ENCODE results near the gene OGA.

Gene OGA

DNA sequence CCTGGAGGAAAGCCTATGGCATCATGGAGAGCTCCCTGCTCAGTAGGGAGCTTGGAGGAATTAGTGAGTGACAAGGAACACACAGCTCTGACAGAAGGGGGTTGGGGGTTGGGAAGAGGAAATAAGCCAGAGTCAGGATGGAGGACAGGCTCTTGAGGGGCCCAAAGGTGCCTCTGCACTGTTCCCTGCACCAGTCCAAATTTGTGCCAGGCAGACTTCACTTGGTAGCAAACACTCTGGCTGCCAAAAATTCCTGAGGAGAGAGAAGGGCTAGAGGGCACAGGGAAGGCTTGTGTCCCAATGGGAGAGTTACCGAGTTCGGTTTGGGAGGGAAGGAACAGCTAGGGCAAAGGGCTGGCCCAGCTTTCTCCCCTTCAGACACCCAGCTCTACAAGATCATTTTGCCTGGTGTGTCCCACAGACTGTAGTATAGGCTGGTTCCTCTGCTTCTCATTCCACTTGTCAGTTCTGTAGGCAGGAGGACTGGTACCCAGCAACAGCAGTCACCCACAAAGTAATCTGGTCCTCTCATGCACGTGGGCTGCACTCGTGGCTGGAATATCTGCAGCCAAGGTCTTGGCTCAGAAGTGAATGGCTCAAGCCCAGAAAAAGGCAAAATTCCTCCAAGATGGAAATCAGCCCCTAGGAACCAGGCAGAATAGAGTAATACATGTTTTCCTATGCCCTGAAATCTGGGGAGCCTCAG is 33.3 kb upstream of the OGA start:
- TF ChIP-seq, protein P1, sequence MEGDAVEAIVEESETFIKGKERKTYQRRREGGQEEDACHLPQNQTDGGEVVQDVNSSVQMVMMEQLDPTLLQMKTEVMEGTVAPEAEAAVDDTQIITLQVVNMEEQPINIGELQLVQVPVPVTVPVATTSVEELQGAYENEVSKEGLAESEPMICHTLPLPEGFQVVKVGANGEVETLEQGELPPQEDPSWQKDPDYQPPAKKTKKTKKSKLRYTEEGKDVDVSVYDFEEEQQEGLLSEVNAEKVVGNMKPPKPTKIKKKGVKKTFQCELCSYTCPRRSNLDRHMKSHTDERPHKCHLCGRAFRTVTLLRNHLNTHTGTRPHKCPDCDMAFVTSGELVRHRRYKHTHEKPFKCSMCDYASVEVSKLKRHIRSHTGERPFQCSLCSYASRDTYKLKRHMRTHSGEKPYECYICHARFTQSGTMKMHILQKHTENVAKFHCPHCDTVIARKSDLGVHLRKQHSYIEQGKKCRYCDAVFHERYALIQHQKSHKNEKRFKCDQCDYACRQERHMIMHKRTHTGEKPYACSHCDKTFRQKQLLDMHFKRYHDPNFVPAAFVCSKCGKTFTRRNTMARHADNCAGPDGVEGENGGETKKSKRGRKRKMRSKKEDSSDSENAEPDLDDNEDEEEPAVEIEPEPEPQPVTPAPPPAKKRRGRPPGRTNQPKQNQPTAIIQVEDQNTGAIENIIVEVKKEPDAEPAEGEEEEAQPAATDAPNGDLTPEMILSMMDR (IDR thresholded peaks at IDR 0.05; ENCODE audit: borderline replicate concordance, extremely low read depth, low read length, poor library complexity, severe bottlenecking), result no peak
- no peak for TF ChIP-seq EZH2 (IDR thresholded peaks at IDR 0.05; ENCODE audit: borderline replicate concordance, low read depth, low read length, severe bottlenecking)
- no peak for DNase-seq
- ATAC-seq (ENCODE audit: insufficient read depth, low read depth), result no peak
- no peak overlapping the region for H3K4me3 ChIP-seq (ENCODE audit: low read depth in 1 of 2, low read length in 2 of 2)
- no peaks in the 10 kb centered on the region; the same call in 1 of the 2 replicates for H3K79me2 ChIP-seq (ENCODE audit: insufficient read depth, low read length)
- no peaks in the 10 kb centered on the region for H3K9me3 ChIP-seq (ENCODE audit: insufficient read depth, low read length, severe bottlenecking)
- H3K9ac ChIP-seq (ENCODE audit: low read depth, low read length), result no peak overlapping the region
- H3K4me2 ChIP-seq (ENCODE audit: insufficient read depth, low read length), result no peak overlapping the region
- no peak overlapping the region for H3K27ac ChIP-seq (ENCODE audit: low read length)
- H2AFZ ChIP-seq (ENCODE audit: low read depth, low read length), result no peak overlapping the region
- H3K36me3 ChIP-seq (ENCODE audit: insufficient read depth, low read length), result peaks cover 12% of the 10 kb centered on the region
- no peaks in the 10 kb centered on the region for H3K4me1 ChIP-seq (ENCODE audit: insufficient read depth, low read length)
- no peaks in the 10 kb centered on the region for H3K27me3 ChIP-seq (ENCODE audit: insufficient read depth, low read length, poor library complexity)
- peaks cover 14% of the 10 kb centered on the region; the same call in 1 of the 2 replicates for H4K20me1 ChIP-seq (ENCODE audit: insufficient read depth, low read length)

DNA sequence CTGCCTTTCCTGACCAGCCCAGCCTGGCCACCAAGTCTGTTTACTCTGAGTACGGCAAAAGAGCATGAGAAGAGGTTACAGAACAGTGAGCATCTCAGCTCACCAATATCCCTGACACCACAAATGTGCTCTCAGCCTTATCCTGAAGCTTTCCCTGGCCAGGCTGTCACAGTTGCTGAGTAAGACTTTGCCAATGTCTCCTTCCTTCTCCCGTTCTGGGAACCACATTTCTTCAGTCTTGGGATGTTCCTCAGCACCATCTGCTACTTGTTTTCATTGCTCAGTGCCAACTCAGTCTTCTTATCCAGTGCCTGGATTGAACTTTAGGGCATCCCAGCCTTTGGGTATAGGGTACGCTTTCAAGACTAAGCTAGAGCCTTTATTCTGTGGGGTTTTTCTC is 32.5 kb upstream of the OGA start:
- ATAC-seq (ENCODE audit: insufficient read depth, low read depth), result no peak
- no peak overlapping the region for H3K4me2 ChIP-seq (ENCODE audit: insufficient read depth, low read length)
- H3K27ac ChIP-seq (ENCODE audit: low read length), result no peak overlapping the region
- TF ChIP-seq, protein P1 (IDR thresholded peaks at IDR 0.05; ENCODE audit: borderline replicate concordance, extremely low read depth, low read length, poor library complexity, severe bottlenecking), result no peak
- no peak for TF ChIP-seq EZH2 (IDR thresholded peaks at IDR 0.05; ENCODE audit: borderline replicate concordance, low read depth, low read length, severe bottlenecking)
- H3K4me3 ChIP-seq (ENCODE audit: low read depth in 1 of 2, low read length in 2 of 2), result no peak overlapping the region
- no peak overlapping the region for H2AFZ ChIP-seq (ENCODE audit: low read depth, low read length)
- peaks cover 12% of the 10 kb centered on the region for H3K36me3 ChIP-seq (ENCODE audit: insufficient read depth, low read length)
- no peak overlapping the region for H3K9ac ChIP-seq (ENCODE audit: low read depth, low read length)
- no peaks in the 10 kb centered on the region for H3K79me2 ChIP-seq (ENCODE audit: insufficient read depth, low read length)
- H3K27me3 ChIP-seq (ENCODE audit: insufficient read depth, low read length, poor library complexity), result no peaks in the 10 kb centered on the region
- no peaks in the 10 kb centered on the region for H3K9me3 ChIP-seq (ENCODE audit: insufficient read depth, low read length, severe bottlenecking)
- H4K20me1 ChIP-seq (ENCODE audit: insufficient read depth, low read length), result peaks cover 14% of the 10 kb centered on the region; the same call in 1 of the 2 replicates
- no peaks in the 10 kb centered on the region for H3K4me1 ChIP-seq (ENCODE audit: insufficient read depth, low read length)
- DNase-seq, result no peak

DNA sequence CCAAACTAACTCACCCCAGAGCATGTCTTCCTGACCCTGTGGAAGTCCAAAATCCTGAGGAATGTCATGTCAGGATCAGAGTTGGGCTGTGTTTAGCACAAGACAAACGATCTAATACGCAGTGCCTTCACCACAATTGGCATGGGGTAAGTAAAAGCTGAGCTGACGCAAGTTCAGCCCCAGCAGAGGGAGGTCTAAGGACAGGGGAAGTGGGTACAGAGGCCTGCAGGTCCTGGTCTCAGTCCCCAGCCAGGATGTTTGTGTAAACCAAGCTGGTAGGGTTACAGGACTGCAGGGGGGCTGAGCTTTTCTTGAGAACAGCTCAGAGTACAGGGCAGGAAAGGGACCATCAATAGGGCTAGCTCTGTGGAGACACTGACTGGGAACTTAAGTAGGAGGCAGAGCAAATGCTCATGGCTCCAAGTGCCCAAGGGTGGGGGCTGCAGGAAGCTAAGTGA is 30.7 kb upstream of the OGA start:
- H3K27ac ChIP-seq (ENCODE audit: low read length), result peak overlapping the region; percentile 26; the same call in 1 of the 2 replicates
- no peak overlapping the region for H3K9ac ChIP-seq (ENCODE audit: low read depth, low read length)
- H4K20me1 ChIP-seq (ENCODE audit: insufficient read depth, low read length), result peaks cover 14% of the 10 kb centered on the region; the same call in 1 of the 2 replicates
- H2AFZ ChIP-seq (ENCODE audit: low read depth, low read length), result no peak overlapping the region
- no peaks in the 10 kb centered on the region for H3K79me2 ChIP-seq (ENCODE audit: insufficient read depth, low read length)
- no peak overlapping the region for H3K4me2 ChIP-seq (ENCODE audit: insufficient read depth, low read length)
- no peaks in the 10 kb centered on the region for H3K9me3 ChIP-seq (ENCODE audit: insufficient read depth, low read length, severe bottlenecking)
- no peak overlapping the region for H3K4me3 ChIP-seq (ENCODE audit: low read depth in 1 of 2, low read length in 2 of 2)
- H3K36me3 ChIP-seq (ENCODE audit: insufficient read depth, low read length), result peaks cover 12% of the 10 kb centered on the region
- peaks cover 7% of the 10 kb centered on the region for H3K4me1 ChIP-seq (ENCODE audit: insufficient read depth, low read length)
- ATAC-seq (ENCODE audit: insufficient read depth, low read depth) (no peak), DNase-seq (no peak)
- no peak for TF ChIP-seq EZH2 (IDR thresholded peaks at IDR 0.05; ENCODE audit: borderline replicate concordance, low read depth, low read length, severe bottlenecking)
- TF ChIP-seq, protein P1 (IDR thresholded peaks at IDR 0.05; ENCODE audit: borderline replicate concordance, extremely low read depth, low read length, poor library complexity, severe bottlenecking), result no peak
- no peaks in the 10 kb centered on the region for H3K27me3 ChIP-seq (ENCODE audit: insufficient read depth, low read length, poor library complexity)

All from DND-41 (cell line).